IMR-90 (cell line): ENCODE measurements around the gene TPCN1. TPM values are rescaled to one million over a fixed set of nuclear protein-coding genes. Genes with fewer than 3 reads are reported as not detected.

ENCODE experiments used
- ATAC-seq: fragments of 200-7000 bp; cut with Tn5 transposase; 2 replicates; pipeline ENCODE4 v1.9.1; 2020; ENCODE audit warnings: low read depth, mild to moderate bottlenecking, moderate library complexity
- BruUV-seq: library from RNA; stranded (reverse); fragments of 400-500 nt; replicated peaks from 2 replicates; lab custom pipeline; 2021; lab: Mats Ljungman, UMichigan
- CTCF ChIA-PET: fragments of 300-600 bp; formaldehyde crosslinking; extraction: SDS; loops from one replicate; lab custom pipeline; 2021; ENCODE audit warnings: antibody characterized with exemption; lab: Yijun Ruan, JAX
- POLR2A ChIA-PET: fragments of 300-600 bp; sonication (Branson Sonifier 250); formaldehyde crosslinking; loops from one replicate; lab custom pipeline; 2022; ENCODE audit warnings: antibody characterized with exemption; ENCODE audit not compliant: unreplicated experiment; lab: Charles Lee
- DNase-seq: peaks from one replicate; pipeline ENCODE4 v3.0.0; 2013
- H2AFZ ChIP-seq: replicated peaks from 2 replicates; pipeline ENCODE3; 2013; ENCODE audit warnings: low read length, mild to moderate bottlenecking; ENCODE audit not compliant: poor library complexity
- H2AK5ac ChIP-seq: 2 replicates; pipeline ENCODE4 v1.6.1; 2013; ENCODE audit warnings: low read depth, low read length, inconsistent platforms
- H2AK9ac ChIP-seq: replicated peaks from 2 replicates; pipeline ENCODE3; 2013; ENCODE audit warnings: mild to moderate bottlenecking, low read depth, low read length, moderate library complexity; ENCODE audit not compliant: poor library complexity
- H2BK120ac ChIP-seq: 2 replicates; pipeline ENCODE4 v1.6.1; 2013; ENCODE audit warnings: low read depth, low read length, inconsistent platforms
- H2BK15ac ChIP-seq: 3 replicates; pipeline ENCODE4 v1.6.1; 2013; ENCODE audit warnings: low read depth, low read length, inconsistent platforms
- H2BK20ac ChIP-seq: 2 replicates; pipeline ENCODE4 v1.6.1; 2013; ENCODE audit warnings: low read depth, mild to moderate bottlenecking, inconsistent platforms, low read length, moderate library complexity
- H2BK5ac ChIP-seq: 2 replicates; pipeline ENCODE4 v1.6.1; 2013; ENCODE audit warnings: mild to moderate bottlenecking, low read depth, low read length, inconsistent platforms; ENCODE audit not compliant: poor library complexity, severe bottlenecking
- H3K14ac ChIP-seq: replicated peaks from 2 replicates; pipeline ENCODE4 v1.6.1; 2013; ENCODE audit warnings: low read depth, low read length, inconsistent platforms
- H3K18ac ChIP-seq: 2 replicates; pipeline ENCODE4 v1.6.1; 2013; ENCODE audit warnings: low read depth, low read length, control low read depth
- H3K23ac ChIP-seq: 2 replicates; pipeline ENCODE4 v1.6.1; 2013; ENCODE audit warnings: low read depth, low read length, inconsistent platforms
- H3K27ac ChIP-seq: 2 replicates; pipeline ENCODE4 v1.5.1; 2013; ENCODE audit warnings: mild to moderate bottlenecking, control low read depth, low read length; ENCODE audit not compliant: insufficient read depth
- H3K27me3 ChIP-seq: 2 replicates; pipeline ENCODE4 v1.6.1; 2013; ENCODE audit warnings: low read length; ENCODE audit not compliant: control insufficient read depth, insufficient read depth
- H3K36me3 ChIP-seq: 2 replicates; pipeline ENCODE4 v1.6.1; 2013; ENCODE audit warnings: low read length, mixed read lengths; ENCODE audit not compliant: control insufficient read depth, insufficient read depth
- H3K4ac ChIP-seq: 2 replicates; pipeline ENCODE4 v1.6.1; 2013; ENCODE audit warnings: low read depth, low read length, inconsistent platforms
- H3K4me1 ChIP-seq: 2 replicates; pipeline ENCODE4 v1.6.1; 2013; ENCODE audit warnings: low read length, mixed read lengths; ENCODE audit not compliant: control insufficient read depth, insufficient read depth
- H3K4me2 ChIP-seq: 2 replicates; pipeline ENCODE4 v1.6.1; 2013; ENCODE audit warnings: low read depth, mild to moderate bottlenecking, control low read depth, low read length, moderate library complexity
- H3K4me3 ChIP-seq: 2 replicates; pipeline ENCODE4 v1.5.1; 2013; ENCODE audit warnings: low read depth, mild to moderate bottlenecking, control low read depth, low read length, moderate library complexity; ENCODE audit not compliant: insufficient read depth
- H3K56ac ChIP-seq: 2 replicates; pipeline ENCODE4 v1.6.1; 2013; ENCODE audit warnings: low read length, inconsistent platforms; ENCODE audit not compliant: insufficient read depth; ENCODE audit errors: extremely low read depth
- H3K79me1 ChIP-seq, 2 experiments: 2 replicates each; pipeline ENCODE4 v1.6.1; 2013; ENCODE audit warnings: low read length in 2 of 2, inconsistent platforms in 1 of 2, low read depth in 1 of 2
- H3K9ac ChIP-seq: 2 replicates; pipeline ENCODE4 v1.6.1; 2013; ENCODE audit warnings: low read depth, low read length, control low read depth
- H3K9me1 ChIP-seq: 2 replicates; pipeline ENCODE4 v1.6.1; 2013; ENCODE audit warnings: low read length, inconsistent platforms; ENCODE audit not compliant: insufficient read depth
- H3K9me3 ChIP-seq: 2 replicates; pipeline ENCODE4 v1.6.1; 2013; ENCODE audit warnings: low read length; ENCODE audit not compliant: control insufficient read depth, insufficient read depth
- H4K20me1 ChIP-seq: 2 replicates; pipeline ENCODE4 v1.6.1; 2013; ENCODE audit warnings: low read length, inconsistent platforms; ENCODE audit not compliant: insufficient read depth
- H4K5ac ChIP-seq: 2 replicates; pipeline ENCODE4 v1.6.1; 2013; ENCODE audit warnings: mild to moderate bottlenecking, low read depth, low read length, control low read depth
- H4K8ac ChIP-seq, 2 experiments: 2 replicates each; pipeline ENCODE4 v1.6.1; 2013; ENCODE audit warnings: low read depth in 2 of 2, low read length in 2 of 2, control low read depth in 1 of 2, inconsistent platforms in 1 of 2
- H4K91ac ChIP-seq: 2 replicates; pipeline ENCODE4 v1.6.1; 2013; ENCODE audit warnings: low read depth, low read length, inconsistent platforms; ENCODE audit not compliant: insufficient read depth
- BHLHE40 ChIP-seq: fragments of 150-350 bp; IDR thresholded peaks from 2 replicates; pipeline ENCODE4 v1.6.1; 2016; ENCODE audit warnings: mild to moderate bottlenecking, low read depth, low read length
- CEBPB ChIP-seq: IDR thresholded peaks from 2 replicates; pipeline ENCODE4 v1.6.1; 2012; ENCODE audit warnings: low read depth, low read length, improper control_type of control experiment
- CHD1 ChIP-seq: IDR thresholded peaks from 2 replicates; pipeline ENCODE4 v1.6.1; 2012; ENCODE audit warnings: low read depth, low read length, improper control_type of control experiment
- CTCF ChIP-seq: conservative IDR thresholded peaks from 2 replicates; pipeline ENCODE4 v1.5.1; 2012; ENCODE audit warnings: mild to moderate bottlenecking, low read depth, low read length, improper control_type of control experiment
- ELK1 ChIP-seq: fragments of 150-350 bp; IDR thresholded peaks from 2 replicates; pipeline ENCODE4 v1.6.1; 2016; ENCODE audit warnings: low read depth, mild to moderate bottlenecking, low read length, moderate library complexity, borderline replicate concordance
- FOS ChIP-seq: fragments of 150-350 bp; IDR thresholded peaks from 2 replicates; pipeline ENCODE4 v1.6.1; 2016; ENCODE audit warnings: low read depth, low read length
- MAFK ChIP-seq: IDR thresholded peaks from 2 replicates; pipeline ENCODE4 v1.6.1; 2012; ENCODE audit warnings: low read depth, low read length, improper control_type of control experiment
- MAZ ChIP-seq: IDR thresholded peaks from 2 replicates; pipeline ENCODE4 v1.6.1; 2012; ENCODE audit warnings: low read depth, mild to moderate bottlenecking, low read length, improper control_type of control experiment, moderate library complexity, borderline replicate concordance
- MXI1 ChIP-seq: IDR thresholded peaks from 2 replicates; pipeline ENCODE4 v1.6.1; 2012; ENCODE audit warnings: low read depth, mild to moderate bottlenecking, low read length, moderate library complexity, borderline replicate concordance
- NFE2L2 ChIP-seq: fragments of 150-350 bp; IDR thresholded peaks from 2 replicates; pipeline ENCODE4 v1.6.1; 2016; ENCODE audit warnings: low read depth, mild to moderate bottlenecking, low read length
- POLR2A ChIP-seq: IDR thresholded peaks from 2 replicates; pipeline ENCODE4 v1.6.1; 2012; ENCODE audit warnings: mild to moderate bottlenecking, low read depth, low read length
- RAD21 ChIP-seq: IDR thresholded peaks from 2 replicates; pipeline ENCODE4 v1.6.1; 2012; ENCODE audit warnings: low read length, improper control_type of control experiment
- RCOR1 ChIP-seq: IDR thresholded peaks from 2 replicates; pipeline ENCODE4 v1.6.1; 2012; ENCODE audit warnings: mild to moderate bottlenecking, low read length, improper control_type of control experiment; ENCODE audit not compliant: insufficient replicate concordance
- RFX5 ChIP-seq: IDR thresholded peaks from 2 replicates; pipeline ENCODE4 v1.8.0; 2012; ENCODE audit warnings: low read depth, mild to moderate bottlenecking, low read length, moderate library complexity
- SMC3 ChIP-seq: fragments of 150-350 bp; IDR thresholded peaks from 2 replicates; pipeline ENCODE4 v1.6.1; 2016; ENCODE audit warnings: low read depth, mild to moderate bottlenecking, antibody characterized with exemption, low read length, moderate library complexity
- WGBS, 2 experiments: methylation state at CpG; one replicate each; pipeline versions ENCODE4 v1.1.5 to v1.1.7; 2013; ENCODE audit warnings: missing lambda C conversion rate in 2 of 2; ENCODE audit not compliant: insufficient read length in 1 of 2; ENCODE audit errors: extremely low coverage in 2 of 2; 5-methylcytosine and 5-hydroxymethylcytosine counted together
- dilution Hi-C: fragments of 300-500 bp; cut with HindIII; formaldehyde crosslinking; loops from one replicate; pipeline ENCODE4 v1.14.3; 2018; ENCODE audit warnings: low sequenced_read_pairs; ENCODE audit not compliant: unreplicated experiment
- in situ Hi-C: fragments of 300-500 bp; cut with MboI; formaldehyde crosslinking; loops from 3 replicates; pipeline ENCODE4 v1.14.3; 2019; ENCODE audit warnings: low sequenced_read_pairs, inconsistent platforms, mixed read lengths
- intact Hi-C: fragments of 100-400 bp; cut with micrococcal nuclease; formaldehyde crosslinking; loops from 2 replicates; pipeline ENCODE4 v1.10.0; 2022
- polyA plus RNA-seq, 3 experiments: library from polyadenylated mRNA; depleted of rRNA; stranded (reverse); fragments of >200 nt; gene quantifications; 2 replicates each; pipeline ENCODE4 v1.2.3, GENCODE V29; 2012; ENCODE audit warnings: low replicate concordance in 1 of 3
- total RNA-seq: library from RNA; depleted of rRNA; stranded (reverse); fragments of >200 nt; gene quantifications from 2 replicates; pipeline ENCODE4 v1.2.3, GENCODE V29; 2012
- TF ChIP-seq, protein P1 (sequence below): fragments of 150-350 bp; IDR thresholded peaks from 2 replicates; pipeline ENCODE4 v1.6.1; 2017; ENCODE audit warnings: mild to moderate bottlenecking, antibody characterized with exemption, low read length, low read depth

The TPCN1 gene
- total and polyA plus RNA-seq, 2 of the 4 experiments (the other 2 are of a cell fraction) = 2.0 to 13.2 TPM

DNA sequence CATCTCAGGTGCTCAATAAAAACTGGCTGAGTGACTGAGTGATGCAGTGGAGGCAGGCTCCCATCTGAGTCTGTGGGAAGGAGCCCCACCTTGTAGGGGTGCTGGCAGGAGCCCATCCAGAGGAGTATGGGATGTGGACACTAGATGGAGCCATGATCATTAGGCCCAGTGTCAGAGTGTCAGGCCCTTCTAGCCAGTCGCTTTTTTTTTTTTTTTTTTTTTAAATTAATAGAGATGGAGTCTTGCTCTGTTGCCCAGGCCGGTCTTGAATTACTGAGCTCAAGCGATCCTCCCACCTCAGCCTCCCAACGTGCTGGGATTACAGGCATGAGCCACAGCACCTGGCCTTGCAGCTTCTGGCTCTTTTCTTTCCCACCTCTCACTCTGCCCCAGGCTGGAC, 24.3 kb upstream of the TPCN1 start:
- no TSS peak for BruUV-seq
- Histone ChIP-seq H2BK20ac (0 out of 2 replicates have a peak overlapping the region, but pooled peaks have one; percentile 47), H3K14ac (no peak overlapping the region), H2AK9ac (peak overlapping the region; percentile 80), H3K9me1 (peaks cover 5% of the 10 kb centered on the region; the same call in 1 of the 2 replicates), H3K18ac (no peak overlapping the region), H4K91ac (no peak overlapping the region), H3K56ac (no peak overlapping the region), H3K23ac (no peak overlapping the region), H2BK120ac (peak overlapping the region; percentile 58; the same call in 1 of the 2 replicates), H2AK5ac (peak overlapping the region; percentile 74; the same call in 1 of the 2 replicates), H2BK15ac (peak overlapping the region; percentile 62; the same call in 1 of the 3 replicates), H3K79me1 (peaks cover 2 to 9% of the 10 kb centered on the region in 2 experiments; a peak in 1 of 4 replicates), H3K27me3 (no peaks in the 10 kb centered on the region), H3K36me3 (peaks cover 1% of the 10 kb centered on the region), H2BK5ac (no peak overlapping the region), H3K4me3 (no peak overlapping the region), H4K8ac (peak overlapping the region in 1 of 2 experiments; percentile 69; a peak in 1 of 4 replicates), H3K27ac (no peak overlapping the region), H3K4me2 (no peak overlapping the region), H2AFZ (peak overlapping the region; percentile 59), H4K5ac (no peak overlapping the region), H3K9ac (no peak overlapping the region), H4K20me1 (no peaks in the 10 kb centered on the region), H3K9me3 (no peaks in the 10 kb centered on the region), H3K4me1 (peaks cover 9% of the 10 kb centered on the region), H3K4ac (peak overlapping the region; percentile 55)
- ATAC-seq (peak; percentile 60), DNase-seq (peak; percentile 78)
- CTCF ChIA-PET = interaction anchor here (0.6 to 0.7 kb wide), 8 partner anchors 23 to 1602 kb away, joined by 3 to 4 read pairs (median 3); no protein-coding TSS in a partner anchor
- POLR2A ChIA-PET = no interaction called here
- in situ Hi-C loops = loop anchor here (5.0 to 25.0 kb wide), 2 partner anchors 230 to 1215 kb away; partner anchors contain the start of gene TBX5
- no CpG with 5 or more reads among the region's 4 CpGs for WGBS, 2 experiments
- TF ChIP-seq CEBPB (no peak), ELK1 (no peak), POLR2A (no peak; the same call in 1 of the 2 replicates), MAZ (no peak), NFE2L2 (no peak), CHD1 (no peak), RCOR1 (no peak), RAD21 (peak; percentile 87), MXI1 (no peak), FOS (no peak), CTCF (peak; percentile 77), SMC3 (peak; percentile 71), BHLHE40 (no peak), RFX5 (no peak), MAFK (no peak)
- TF ChIP-seq, protein P1, sequence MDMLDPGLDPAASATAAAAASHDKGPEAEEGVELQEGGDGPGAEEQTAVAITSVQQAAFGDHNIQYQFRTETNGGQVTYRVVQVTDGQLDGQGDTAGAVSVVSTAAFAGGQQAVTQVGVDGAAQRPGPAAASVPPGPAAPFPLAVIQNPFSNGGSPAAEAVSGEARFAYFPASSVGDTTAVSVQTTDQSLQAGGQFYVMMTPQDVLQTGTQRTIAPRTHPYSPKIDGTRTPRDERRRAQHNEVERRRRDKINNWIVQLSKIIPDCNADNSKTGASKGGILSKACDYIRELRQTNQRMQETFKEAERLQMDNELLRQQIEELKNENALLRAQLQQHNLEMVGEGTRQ = no peak
- intact Hi-C loops = loop anchor here (1.0 to 10.0 kb wide), 6 partner anchors 18 to 715 kb away; partner anchors contain the start of gene PLBD2
- dilution Hi-C loops = no loop called here
